ENCODE results near the gene ARV1. TPM values are rescaled to one million over a fixed set of nuclear protein-coding genes. Genes with fewer than 3 reads are reported as not detected.

ARV1 gene
- total RNA-seq, 1 donor from 2014 or later, result 10.6 TPM

DNA sequence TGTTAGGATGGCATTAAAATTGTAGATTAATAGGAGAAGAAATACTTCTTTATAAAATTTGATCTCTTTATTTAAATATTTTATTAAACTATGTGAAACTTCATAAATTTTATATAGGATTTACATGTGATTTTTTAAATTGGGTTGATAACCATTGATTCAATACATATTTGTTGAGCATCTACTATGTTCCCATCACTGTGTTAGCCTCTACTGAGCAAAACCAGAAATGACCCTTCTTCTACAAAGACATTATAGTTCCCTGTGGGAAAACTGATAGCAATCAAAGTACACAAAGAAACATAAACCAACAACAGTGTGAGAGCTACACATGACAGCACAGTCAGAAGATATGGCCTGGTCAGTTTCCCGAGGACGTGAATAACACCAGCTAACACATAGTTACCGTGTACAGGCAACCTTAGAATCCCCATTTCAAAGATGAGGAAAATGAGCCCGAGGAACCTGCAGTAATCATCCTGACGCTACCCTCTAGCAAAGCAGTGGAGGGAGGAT, 12.5 kb upstream of the ARV1 start:
- Mint-ChIP-seq H3K27me3 (ENCODE audit: low read depth) (peaks cover 5% of the 10 kb centered on the region), H3K4me1 (no peaks in the 10 kb centered on the region), H3K9me3 (peaks cover 7% of the 10 kb centered on the region), H3K4me3 (no peak overlapping the region), H3K27ac (no peak overlapping the region), H3K36me3 (no peaks in the 10 kb centered on the region)
- no peak for DNase-seq (ENCODE audit: low spot score in 2 of 2, unreplicated experiment in 2 of 2)
- TF ChIP-seq, protein P1, sequence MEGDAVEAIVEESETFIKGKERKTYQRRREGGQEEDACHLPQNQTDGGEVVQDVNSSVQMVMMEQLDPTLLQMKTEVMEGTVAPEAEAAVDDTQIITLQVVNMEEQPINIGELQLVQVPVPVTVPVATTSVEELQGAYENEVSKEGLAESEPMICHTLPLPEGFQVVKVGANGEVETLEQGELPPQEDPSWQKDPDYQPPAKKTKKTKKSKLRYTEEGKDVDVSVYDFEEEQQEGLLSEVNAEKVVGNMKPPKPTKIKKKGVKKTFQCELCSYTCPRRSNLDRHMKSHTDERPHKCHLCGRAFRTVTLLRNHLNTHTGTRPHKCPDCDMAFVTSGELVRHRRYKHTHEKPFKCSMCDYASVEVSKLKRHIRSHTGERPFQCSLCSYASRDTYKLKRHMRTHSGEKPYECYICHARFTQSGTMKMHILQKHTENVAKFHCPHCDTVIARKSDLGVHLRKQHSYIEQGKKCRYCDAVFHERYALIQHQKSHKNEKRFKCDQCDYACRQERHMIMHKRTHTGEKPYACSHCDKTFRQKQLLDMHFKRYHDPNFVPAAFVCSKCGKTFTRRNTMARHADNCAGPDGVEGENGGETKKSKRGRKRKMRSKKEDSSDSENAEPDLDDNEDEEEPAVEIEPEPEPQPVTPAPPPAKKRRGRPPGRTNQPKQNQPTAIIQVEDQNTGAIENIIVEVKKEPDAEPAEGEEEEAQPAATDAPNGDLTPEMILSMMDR (IDR thresholded peaks at IDR 0.05; ENCODE audit: unreplicated experiment), result no peak

DNA sequence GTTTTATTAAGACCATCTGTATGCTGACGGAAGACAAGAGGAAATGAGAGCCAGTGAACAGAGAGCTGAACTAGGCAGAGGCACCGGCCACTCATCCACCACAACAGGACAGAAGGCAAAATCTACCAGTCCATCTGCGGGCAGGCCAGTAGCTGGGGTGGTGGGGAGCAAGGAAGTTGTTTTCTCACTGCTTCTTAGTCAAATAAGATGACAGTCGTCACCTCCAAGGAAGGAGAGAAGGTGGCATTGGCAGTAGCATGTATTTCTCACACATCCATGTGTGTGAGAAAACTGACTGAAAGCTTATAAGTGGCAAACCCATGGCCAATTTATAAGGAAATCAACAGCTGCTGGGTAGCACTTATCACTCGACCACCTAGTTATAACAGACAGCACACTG, 8.5 kb upstream of the ARV1 start:
- Mint-ChIP-seq H3K4me1 (no peaks in the 10 kb centered on the region), H3K36me3 (no peaks in the 10 kb centered on the region), H3K27me3 (ENCODE audit: low read depth) (no peaks in the 10 kb centered on the region), H3K27ac (no peak overlapping the region), H3K9me3 (peaks cover under 1% of the 10 kb centered on the region), H3K4me3 (no peak overlapping the region)
- DNase-seq (ENCODE audit: low spot score in 2 of 2, unreplicated experiment in 2 of 2), result no peak
- TF ChIP-seq, protein P1 (IDR thresholded peaks at IDR 0.05; ENCODE audit: unreplicated experiment), result no peak

DNA sequence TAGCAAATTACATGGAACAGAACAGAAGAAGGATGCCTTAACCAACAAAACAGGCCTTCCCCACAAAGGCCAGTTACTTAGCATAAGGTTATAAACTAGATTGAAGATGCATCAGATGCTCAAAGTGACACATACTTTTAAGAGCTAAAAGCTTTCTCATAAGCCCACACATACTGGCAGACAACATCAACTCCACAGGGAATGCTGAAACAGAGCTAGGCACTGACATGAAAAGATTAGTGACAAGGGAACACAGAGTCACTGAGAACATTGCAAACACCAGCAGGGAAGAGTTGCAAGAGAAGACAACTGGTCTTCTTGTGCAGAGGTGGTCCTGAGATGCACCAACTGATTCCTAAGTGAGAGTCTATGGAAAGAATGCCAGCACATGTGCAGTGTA, 7.1 kb upstream of the ARV1 start:
- H3K9me3 Mint-ChIP-seq, result no peaks in the 10 kb centered on the region
- TF ChIP-seq, protein P1 (IDR thresholded peaks at IDR 0.05; ENCODE audit: unreplicated experiment), result no peak
- peaks cover 3% of the 10 kb centered on the region for H3K4me1 Mint-ChIP-seq
- H3K27ac Mint-ChIP-seq, result no peak overlapping the region
- H3K36me3 Mint-ChIP-seq, result no peaks in the 10 kb centered on the region
- H3K4me3 Mint-ChIP-seq, result no peak overlapping the region
- no peak for DNase-seq (ENCODE audit: low spot score in 2 of 2, unreplicated experiment in 2 of 2)
- no peaks in the 10 kb centered on the region for H3K27me3 Mint-ChIP-seq (ENCODE audit: low read depth)

DNA sequence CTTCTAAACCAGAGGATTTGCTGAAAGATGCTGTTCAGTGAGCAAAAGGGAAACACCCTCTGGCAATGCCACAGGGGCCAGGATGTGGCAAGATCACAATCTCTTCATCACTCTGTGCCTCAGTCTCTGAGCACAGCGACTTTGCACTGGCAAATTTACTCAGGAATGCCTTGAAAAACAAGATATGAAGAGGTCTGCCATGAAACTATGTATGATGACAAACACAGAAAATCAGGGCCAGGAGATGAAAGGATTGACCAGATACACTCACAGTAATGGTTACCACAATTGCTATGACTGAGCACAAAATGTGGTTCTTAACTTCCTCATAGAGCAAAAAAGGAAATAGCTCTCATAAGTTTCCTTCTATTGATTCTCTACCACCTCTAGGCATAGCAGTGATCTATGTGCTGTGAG, 6.0 kb upstream of the ARV1 start:
- Mint-ChIP-seq H3K4me3 (no peak overlapping the region), H3K4me1 (peaks cover 13% of the 10 kb centered on the region), H3K9me3 (no peaks in the 10 kb centered on the region), H3K27me3 (ENCODE audit: low read depth) (no peaks in the 10 kb centered on the region), H3K27ac (no peak overlapping the region), H3K36me3 (no peaks in the 10 kb centered on the region)
- DNase-seq (ENCODE audit: low spot score in 2 of 2, unreplicated experiment in 2 of 2), result no peak
- TF ChIP-seq, protein P1 (IDR thresholded peaks at IDR 0.05; ENCODE audit: unreplicated experiment), result no peak

DNA sequence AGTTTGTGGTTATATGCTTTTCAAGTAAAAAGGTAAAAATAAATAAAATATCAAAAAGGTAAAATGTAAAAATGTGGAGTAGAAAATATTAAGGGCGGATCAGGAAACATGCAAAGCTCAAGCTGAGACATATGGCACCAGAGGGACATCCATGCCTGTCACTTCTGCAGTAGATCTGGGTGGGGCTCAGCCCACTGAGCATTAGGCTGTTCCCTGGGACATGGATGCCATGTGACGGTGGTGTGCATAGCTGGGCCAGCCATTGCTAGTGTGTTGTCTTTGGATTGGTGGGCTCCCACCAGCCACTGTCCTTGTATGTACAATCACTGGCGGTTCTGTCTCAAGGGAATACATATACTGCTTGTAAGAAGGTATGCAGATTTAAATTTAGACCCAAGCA, 3.3 kb upstream of the ARV1 start:
- Mint-ChIP-seq H3K27ac (no peak overlapping the region), H3K27me3 (ENCODE audit: low read depth) (no peaks in the 10 kb centered on the region), H3K9me3 (no peaks in the 10 kb centered on the region), H3K4me3 (no peak overlapping the region), H3K36me3 (no peaks in the 10 kb centered on the region), H3K4me1 (peaks cover 28% of the 10 kb centered on the region)
- TF ChIP-seq, protein P1 (IDR thresholded peaks at IDR 0.05; ENCODE audit: unreplicated experiment), result no peak
- DNase-seq (ENCODE audit: low spot score in 2 of 2, unreplicated experiment in 2 of 2), result no peak

DNA sequence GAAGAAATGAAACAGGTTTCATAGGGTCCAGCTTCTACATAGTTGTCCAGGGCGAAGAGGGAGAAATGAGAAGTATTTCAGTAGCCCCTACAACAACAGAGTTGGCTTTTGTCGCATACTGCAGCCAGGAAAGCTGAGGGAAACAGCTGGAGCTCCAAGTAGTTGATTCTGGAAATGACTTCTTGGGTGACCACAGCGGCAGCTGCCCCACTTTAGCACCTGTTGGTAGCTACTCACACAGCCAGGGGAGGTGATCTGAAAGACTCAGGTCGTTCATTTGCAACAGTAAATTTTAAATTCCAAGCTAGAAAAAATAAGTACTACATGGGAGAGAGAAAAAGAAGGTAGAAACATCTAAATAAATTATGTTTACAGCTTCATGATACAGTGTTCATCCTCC, 2.5 kb upstream of the ARV1 start:
- Mint-ChIP-seq H3K9me3 (no peaks in the 10 kb centered on the region), H3K27ac (no peak overlapping the region), H3K36me3 (no peaks in the 10 kb centered on the region), H3K27me3 (ENCODE audit: low read depth) (no peaks in the 10 kb centered on the region), H3K4me1 (peaks cover 28% of the 10 kb centered on the region), H3K4me3 (no peak overlapping the region)
- TF ChIP-seq, protein P1 (IDR thresholded peaks at IDR 0.05; ENCODE audit: unreplicated experiment), result no peak
- no peak for DNase-seq (ENCODE audit: low spot score in 2 of 2, unreplicated experiment in 2 of 2)
